Neural cell (in vitro differentiated cells): ENCODE measurements around the gene POSTN. TPM values are rescaled to one million over a fixed set of nuclear protein-coding genes. Genes with fewer than 3 reads are reported as not detected.

Experiments
- H2AFZ ChIP-seq: fragments of 200-600, 300-800 bp; sonication (generic), shearing (Covaris generic); 2 replicates; pipeline ENCODE4 v1.6.0; 2014; ENCODE audit warnings: low read depth, mild to moderate bottlenecking, antibody characterized with exemption, low read length, moderate library complexity
- H3F3A ChIP-seq: fragments of 200-600 bp; shearing (Covaris generic); 2 replicates; pipeline ENCODE4 v1.6.1; 2016; ENCODE audit warnings: mild to moderate bottlenecking, moderate library complexity, mixed read lengths, antibody characterized with exemption, low read length; ENCODE audit not compliant: insufficient read depth, poor library complexity, severe bottlenecking
- H3K27ac ChIP-seq: fragments of 200-600, 300-800 bp; sonication (generic), shearing (Covaris generic); 2 replicates; pipeline ENCODE4 v1.5.1; 2014; ENCODE audit warnings: mild to moderate bottlenecking, low read length, moderate library complexity
- H3K27me3 ChIP-seq: fragments of 300-800, 200-600 bp; sonication (generic), shearing (Covaris generic); 2 replicates; pipeline ENCODE4 v1.6.0; 2014; ENCODE audit warnings: mild to moderate bottlenecking, low read depth, low read length, moderate library complexity; ENCODE audit not compliant: insufficient read depth
- H3K36me3 ChIP-seq: fragments of 300-800, 200-600 bp; sonication (generic), shearing (Covaris generic); 2 replicates; pipeline ENCODE4 v1.5.1; 2014; ENCODE audit warnings: mild to moderate bottlenecking, antibody characterized with exemption, low read length, moderate library complexity; ENCODE audit not compliant: insufficient read depth
- H3K4me2 ChIP-seq: fragments of 300-800, 200-600 bp; sonication (generic), shearing (Covaris generic); 2 replicates; pipeline ENCODE4 v1.6.0; 2014; ENCODE audit warnings: mild to moderate bottlenecking, low read length
- H3K4me3 ChIP-seq: fragments of 300-800, 200-600 bp; sonication (generic), shearing (Covaris generic); 2 replicates; pipeline ENCODE4 v1.5.1; 2014; ENCODE audit warnings: mild to moderate bottlenecking, low read length, moderate library complexity
- H3K79me2 ChIP-seq: fragments of 200-600 bp; shearing (Covaris generic); replicated peaks from 2 replicates; pipeline ENCODE4 v1.6.0; 2014; ENCODE audit warnings: mild to moderate bottlenecking, low read length, moderate library complexity; ENCODE audit not compliant: insufficient read depth
- H3K9ac ChIP-seq: fragments of 300-800, 200-600 bp; sonication (generic), shearing (Covaris generic); 2 replicates; pipeline ENCODE4 v1.6.1; 2016; ENCODE audit warnings: mild to moderate bottlenecking, low read length, mixed read lengths
- H3K9me2 ChIP-seq: fragments of 200-600 bp; shearing (Covaris generic); 2 replicates; pipeline ENCODE4 v1.6.1; 2016; ENCODE audit warnings: mild to moderate bottlenecking, low read length, mixed read lengths; ENCODE audit not compliant: insufficient read depth
- H3K9me3 ChIP-seq: fragments of 200-600, 300-800 bp; sonication (generic), shearing (Covaris generic); 2 replicates; pipeline ENCODE4 v1.6.1; 2016; ENCODE audit warnings: mild to moderate bottlenecking, mixed run types, low read length, moderate library complexity, mixed read lengths
- H4K20me1 ChIP-seq: fragments of 200-600 bp; shearing (Covaris generic); 2 replicates; pipeline ENCODE4 v1.6.1; 2016; ENCODE audit warnings: mild to moderate bottlenecking, mixed run types; ENCODE audit not compliant: insufficient read depth
- CTCF ChIP-seq: fragments of 450-650 bp; IDR thresholded peaks from 2 replicates; pipeline ENCODE4 v1.5.1; 2014; ENCODE audit warnings: antibody characterized with exemption, mild to moderate bottlenecking, moderate library complexity; ENCODE audit not compliant: poor library complexity, severe bottlenecking
- EP300 ChIP-seq: fragments of 450-650 bp; conservative IDR thresholded peaks from 2 replicates; pipeline ENCODE4 v1.6.1; 2014; ENCODE audit warnings: antibody characterized with exemption, mild to moderate bottlenecking, moderate library complexity; ENCODE audit not compliant: poor library complexity, severe bottlenecking
- EZH2 ChIP-seq: fragments of 200-600, 300-800 bp; shearing (Covaris generic), sonication (generic); IDR thresholded peaks from 2 replicates; pipeline ENCODE4 v1.6.1; 2014; ENCODE audit warnings: antibody characterized with exemption, low read length, borderline replicate concordance, mild to moderate bottlenecking; ENCODE audit not compliant: insufficient read depth, poor library complexity, severe bottlenecking
- MXI1 ChIP-seq: fragments of 450-650 bp; conservative IDR thresholded peaks from 2 replicates; pipeline ENCODE4 v1.6.1; 2014; ENCODE audit warnings: antibody characterized with exemption, mild to moderate bottlenecking; ENCODE audit not compliant: poor library complexity, severe bottlenecking
- POLR2AphosphoS5 ChIP-seq: IDR thresholded peaks from 2 replicates; pipeline ENCODE4 v1.6.1; 2012
- RAD21 ChIP-seq: fragments of 450-650 bp; conservative IDR thresholded peaks from 2 replicates; pipeline ENCODE4 v1.6.1; 2014; ENCODE audit warnings: antibody characterized with exemption, mild to moderate bottlenecking, moderate library complexity
- REST ChIP-seq: IDR thresholded peaks from 2 replicates; pipeline ENCODE4 v1.6.1; 2012; ENCODE audit warnings: borderline replicate concordance
- SMC3 ChIP-seq: fragments of 450-650 bp; conservative IDR thresholded peaks from 2 replicates; pipeline ENCODE4 v1.6.1; 2014; ENCODE audit warnings: antibody characterized with exemption, mild to moderate bottlenecking, moderate library complexity; ENCODE audit not compliant: poor library complexity
- TAF1 ChIP-seq: IDR thresholded peaks from 2 replicates; pipeline ENCODE4 v1.6.1; 2012; ENCODE audit warnings: low read depth
- polyA plus RNA-seq: library from polyadenylated mRNA; depleted of rRNA; stranded (reverse); fragments of >200 nt; gene quantifications from 2 replicates; pipeline ENCODE4 v1.2.3, GENCODE V29; 2014

Gene POSTN
- polyA plus RNA-seq, 1 donor from 2014 or later, result 1.8 TPM

- TF ChIP-seq RAD21 (no peak), TAF1 (no peak), REST (no peak), POLR2AphosphoS5 (no peak), EZH2 (no peak), EP300 (no peak), SMC3 (no peak), MXI1 (no peak)
- H3K79me2 ChIP-seq, result no peaks in the 10 kb centered on the region
- H3K4me2 ChIP-seq, result no peak overlapping the region
- H3K9ac ChIP-seq, result no peak overlapping the region
- H3K36me3 ChIP-seq, result no peaks in the 10 kb centered on the region
- no peaks in the 10 kb centered on the region for H3K9me3 ChIP-seq
- no peaks in the 10 kb centered on the region for H3K27me3 ChIP-seq
- H2AFZ ChIP-seq, result no peak overlapping the region
- no peaks in the 10 kb centered on the region for H3F3A ChIP-seq
- H4K20me1 ChIP-seq, result no peaks in the 10 kb centered on the region
- H3K9me2 ChIP-seq, result no peaks in the 10 kb centered on the region
- H3K4me3 ChIP-seq, result no peak overlapping the region
- H3K27ac ChIP-seq, result no peak overlapping the region
Measured at GRCh38 chr13:37627428-37627827, 28.9 kb upstream of the POSTN start.

GRCh38 chr13:37621811-37622361 is 23.3 kb upstream of the POSTN start:
- no peaks in the 10 kb centered on the region for H3K27me3 ChIP-seq
- H3K9me2 ChIP-seq, result no peaks in the 10 kb centered on the region
- no peak overlapping the region for H3K4me2 ChIP-seq
- TF ChIP-seq EP300, result no peak
- no peak for TF ChIP-seq CTCF
- no peak for TF ChIP-seq SMC3
- TF ChIP-seq TAF1, result no peak
- no peak for TF ChIP-seq MXI1
- no peak for TF ChIP-seq RAD21
- TF ChIP-seq REST, result no peak
- no peak for TF ChIP-seq POLR2AphosphoS5
- no peak for TF ChIP-seq EZH2
- no peak overlapping the region for H2AFZ ChIP-seq
- H3F3A ChIP-seq, result no peaks in the 10 kb centered on the region
- H3K9me3 ChIP-seq, result no peaks in the 10 kb centered on the region
- no peak overlapping the region for H3K4me3 ChIP-seq
- no peaks in the 10 kb centered on the region for H3K79me2 ChIP-seq
- H4K20me1 ChIP-seq, result no peaks in the 10 kb centered on the region
- no peaks in the 10 kb centered on the region for H3K36me3 ChIP-seq
- H3K9ac ChIP-seq, result no peak overlapping the region
- no peak overlapping the region for H3K27ac ChIP-seq
